HG02623 (cell line): ENCODE results near the gene CAMK1D.

Experiments
- ATAC-seq: cut with Tn5 transposase; IDR thresholded peaks from one replicate; pipeline ENCODE4 v1.9.1; 2021; ENCODE audit warnings: moderate library complexity; ENCODE audit not compliant: unreplicated experiment

CAMK1D gene

GRCh38 chr10:12681252-12681651 lies 331.9 kb downstream of the CAMK1D start:
- ATAC-seq = no peak

DNA sequence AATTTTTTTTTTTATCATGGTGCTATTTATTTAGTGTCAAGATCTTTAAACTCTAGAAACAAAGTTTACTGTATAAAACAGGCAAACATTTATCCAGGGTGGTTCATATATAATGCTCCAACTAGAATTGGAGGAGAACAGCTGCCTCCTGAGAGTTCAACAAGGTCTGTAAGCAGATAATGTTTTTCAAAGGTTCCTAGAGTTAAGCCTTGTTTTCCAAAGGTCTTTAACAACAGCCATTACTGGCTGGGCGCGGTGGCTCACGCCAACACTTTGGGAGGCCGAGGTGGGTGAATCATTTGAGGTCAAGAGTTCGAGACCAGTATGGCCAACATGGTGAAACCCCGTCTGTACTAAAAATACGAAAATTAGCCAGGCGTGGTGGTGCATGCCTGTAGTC lies 335.4 kb downstream of the CAMK1D start:
- no peak for ATAC-seq

DNA sequence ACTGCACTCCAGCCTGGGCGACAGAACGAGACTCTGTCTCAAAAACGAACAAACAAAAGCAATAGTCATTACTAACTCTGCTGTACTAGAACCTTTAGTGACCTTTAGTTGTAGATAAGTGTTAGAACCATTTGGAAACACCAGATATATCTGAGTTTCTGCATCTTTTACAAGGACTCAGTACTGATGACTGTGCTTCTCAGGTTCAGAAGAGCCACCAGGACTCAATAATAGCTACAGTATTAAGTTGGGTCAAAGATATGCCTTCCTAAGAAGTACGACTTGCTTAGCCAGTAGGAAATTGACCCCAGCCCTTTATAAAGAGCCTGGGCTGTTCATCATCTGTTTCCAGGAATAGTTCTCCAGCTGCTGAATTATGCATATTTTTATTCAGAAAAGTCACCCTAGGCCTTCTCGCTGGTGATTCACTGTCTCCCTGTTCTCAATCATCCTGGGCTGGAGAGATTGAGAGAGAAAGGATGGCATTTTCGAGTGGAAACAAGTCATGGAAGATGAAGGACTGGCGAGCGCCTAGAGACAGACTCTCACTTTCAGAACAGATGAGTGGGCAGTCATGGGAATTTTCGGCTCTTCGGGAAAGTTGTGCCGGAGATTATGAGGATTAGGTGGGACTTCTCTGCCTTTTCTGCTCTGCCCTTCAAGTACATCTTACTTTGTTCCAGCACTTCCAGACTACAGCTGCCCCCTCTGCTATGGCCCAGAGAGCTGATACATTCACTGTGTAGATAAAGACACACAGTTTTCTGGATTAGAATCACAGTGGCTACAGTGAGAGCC lies 336.1 kb downstream of the CAMK1D start:
- ATAC-seq = no peak

DNA sequence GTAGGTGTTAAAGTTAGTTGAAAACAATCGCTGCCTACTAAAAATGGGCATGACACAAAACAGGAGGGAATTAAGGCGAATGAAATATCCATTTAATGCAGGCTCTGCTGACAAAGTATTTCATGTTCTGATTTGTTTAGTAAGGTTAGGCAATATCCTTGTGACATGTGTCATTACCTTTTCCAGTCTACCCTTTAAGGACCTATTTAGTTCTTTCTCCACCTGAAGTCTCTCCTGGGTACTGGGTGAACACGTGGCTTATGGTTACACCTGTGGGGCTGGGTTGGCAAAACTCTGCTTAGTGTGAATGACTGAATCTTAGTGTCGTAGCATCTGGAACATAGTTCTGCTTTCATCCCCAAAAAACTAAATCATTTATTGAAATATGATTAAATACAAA lies 338.6 kb downstream of the CAMK1D start:
- ATAC-seq = no peak

DNA sequence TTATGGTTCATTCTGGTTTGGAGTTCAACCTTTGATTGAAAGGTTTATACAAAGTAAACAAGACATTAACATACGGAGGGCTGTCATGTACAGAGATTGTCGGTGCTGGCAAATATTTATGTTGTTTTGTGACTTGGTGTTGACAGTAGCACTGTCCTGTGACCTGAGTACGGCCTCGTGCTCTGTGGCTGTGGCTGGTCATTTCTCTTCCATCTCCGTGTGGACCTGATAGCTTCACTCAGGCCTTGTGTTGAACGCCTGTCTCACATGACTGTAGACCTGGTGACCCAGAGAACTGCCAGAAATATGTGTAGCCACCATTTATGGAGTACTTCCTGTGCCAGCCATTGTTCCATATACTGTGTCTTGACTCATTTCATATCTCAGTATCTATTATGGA lies 340.5 kb downstream of the CAMK1D start:
- ATAC-seq = no peak

GRCh38 chr10:12690525-12691126 lies 341.3 kb downstream of the CAMK1D start:
- ATAC-seq = no peak

GRCh38 chr10:12691596-12691995 lies 342.2 kb downstream of the CAMK1D start:
- no peak for ATAC-seq

GRCh38 chr10:12697764-12698163 lies 348.4 kb downstream of the CAMK1D start:
- no peak for ATAC-seq

DNA sequence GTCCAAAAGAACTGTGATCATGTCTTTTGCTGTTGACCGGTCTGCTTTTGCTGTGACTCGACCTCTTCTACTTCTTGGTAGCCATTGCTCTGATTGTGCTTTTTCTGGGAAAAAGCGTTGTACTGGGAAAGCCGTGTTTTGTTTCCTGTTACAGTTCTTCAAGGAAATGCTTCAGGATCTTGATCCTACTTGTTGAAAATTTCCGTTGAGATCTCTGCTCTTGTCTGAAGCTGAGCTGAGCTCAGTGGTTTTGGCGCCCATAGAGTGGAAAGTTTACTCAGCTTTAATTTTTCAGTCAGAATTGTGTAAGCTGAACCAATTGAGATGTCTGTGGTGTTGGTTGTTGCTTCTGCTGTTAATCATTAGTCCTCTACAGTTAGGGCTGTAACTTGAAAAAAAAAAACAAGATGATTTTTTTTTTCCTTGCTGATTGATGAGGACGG lies 349.9 kb downstream of the CAMK1D start:
- no peak for ATAC-seq

DNA sequence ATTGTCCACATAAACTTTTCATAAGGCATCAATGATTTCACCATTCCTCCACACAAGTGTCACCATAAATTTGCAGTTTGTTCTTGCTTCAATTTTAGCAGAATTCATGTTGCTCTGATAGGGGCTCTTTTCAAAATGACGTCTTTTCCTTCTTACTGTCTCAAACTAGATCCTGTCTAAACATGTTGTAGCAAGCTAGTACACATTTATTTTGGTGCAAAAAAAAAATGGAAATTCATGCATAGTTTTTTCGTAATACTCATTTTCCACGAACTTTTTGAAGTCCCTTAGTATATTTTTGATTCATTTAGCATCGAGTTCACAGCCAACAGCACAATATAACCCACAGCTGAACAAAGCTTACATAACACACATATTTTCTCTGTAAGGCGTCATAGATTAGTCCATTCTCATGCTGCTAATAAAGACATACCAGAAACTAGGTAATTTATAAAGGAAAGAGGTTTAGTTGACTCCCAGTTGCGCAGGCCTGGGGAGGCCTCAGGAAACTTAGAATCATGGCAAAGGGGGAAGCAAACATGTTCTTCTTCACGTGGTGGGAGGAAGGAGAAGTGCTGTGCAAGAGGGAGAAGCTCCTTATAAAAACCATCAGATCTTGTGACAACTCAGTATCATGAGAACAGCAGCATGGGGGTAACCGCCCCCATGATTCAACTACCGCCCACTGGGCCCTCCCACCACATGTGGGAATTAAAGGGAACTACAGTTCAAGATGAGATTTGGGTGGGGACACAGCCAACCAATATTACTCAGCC lies 350.6 kb downstream of the CAMK1D start:
- no peak for ATAC-seq

- ATAC-seq = no peak
Observed at GRCh38 chr10:12700557-12700874, 351.2 kb downstream of the CAMK1D start.

- ATAC-seq = no peak
Observed at GRCh38 chr10:12701696-12702095, 352.3 kb downstream of the CAMK1D start.

DNA sequence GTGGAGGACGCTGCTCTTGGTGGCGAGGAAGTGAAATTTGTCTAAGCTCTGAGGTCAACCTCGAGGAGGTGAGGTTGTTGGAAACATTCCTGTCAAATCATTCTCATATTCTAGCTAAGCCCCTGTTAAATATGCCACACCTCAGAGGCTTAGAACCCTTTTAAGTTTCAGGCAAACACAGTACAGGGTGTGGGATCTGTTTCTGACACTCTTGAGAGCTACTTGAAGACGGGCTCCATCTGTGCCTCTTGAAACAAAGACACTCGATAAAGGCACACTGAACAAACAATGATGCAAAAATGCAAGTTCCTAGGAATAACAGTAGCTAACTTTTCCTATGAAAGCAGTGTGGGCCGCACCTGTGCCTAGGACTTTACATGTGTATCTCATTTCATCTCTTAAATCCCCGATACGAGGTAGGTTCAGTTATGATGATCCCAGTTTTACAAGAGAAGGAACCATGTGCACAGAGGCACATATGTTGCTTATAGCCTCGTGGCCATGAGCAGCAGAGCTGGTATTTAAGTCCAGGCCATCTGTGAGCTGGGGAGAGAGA lies 352.9 kb downstream of the CAMK1D start:
- ATAC-seq = no peak

- no peak for ATAC-seq
Observed at GRCh38 chr10:12703126-12703525, 353.8 kb downstream of the CAMK1D start.

GRCh38 chr10:12703813-12704212 lies 354.5 kb downstream of the CAMK1D start:
- no peak for ATAC-seq

DNA sequence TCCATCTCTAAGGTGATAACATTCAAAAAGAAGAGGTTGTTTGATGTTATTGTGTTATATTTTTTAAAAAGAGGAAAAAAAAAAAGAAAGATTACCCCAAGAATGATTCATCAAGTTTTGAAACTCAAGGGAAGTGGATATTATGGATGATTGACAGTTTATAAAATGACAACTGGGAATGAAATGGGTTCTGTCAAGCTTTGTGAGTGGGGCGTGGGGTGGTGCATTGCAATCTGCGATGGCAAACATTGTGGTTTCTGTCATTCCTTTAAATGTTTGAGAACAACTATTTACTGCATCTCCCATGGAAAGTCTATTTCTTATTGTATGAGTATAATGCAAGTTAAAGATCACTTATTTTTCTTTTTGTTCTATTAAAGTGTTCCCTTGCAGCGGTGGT lies 355.1 kb downstream of the CAMK1D start:
- ATAC-seq = no peak

DNA sequence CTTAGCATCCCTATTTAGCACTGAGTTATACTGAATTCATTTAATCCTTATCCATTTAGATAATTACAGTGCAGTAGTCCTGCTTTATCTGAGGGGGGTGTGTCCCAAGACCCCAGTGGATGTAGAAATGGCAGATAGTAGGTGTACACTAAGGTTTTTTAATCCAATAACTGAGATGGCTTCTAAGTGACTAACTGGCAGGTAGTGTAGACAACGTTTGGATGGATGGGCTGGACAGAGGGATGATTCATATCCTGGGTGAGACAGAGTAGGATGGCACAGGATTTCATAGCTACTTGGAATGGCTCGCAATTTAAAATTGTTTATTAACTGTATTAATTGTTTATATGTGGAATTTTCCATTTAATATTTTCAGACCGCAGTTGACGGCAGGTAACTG lies 356.6 kb downstream of the CAMK1D start:
- no peak for ATAC-seq

DNA sequence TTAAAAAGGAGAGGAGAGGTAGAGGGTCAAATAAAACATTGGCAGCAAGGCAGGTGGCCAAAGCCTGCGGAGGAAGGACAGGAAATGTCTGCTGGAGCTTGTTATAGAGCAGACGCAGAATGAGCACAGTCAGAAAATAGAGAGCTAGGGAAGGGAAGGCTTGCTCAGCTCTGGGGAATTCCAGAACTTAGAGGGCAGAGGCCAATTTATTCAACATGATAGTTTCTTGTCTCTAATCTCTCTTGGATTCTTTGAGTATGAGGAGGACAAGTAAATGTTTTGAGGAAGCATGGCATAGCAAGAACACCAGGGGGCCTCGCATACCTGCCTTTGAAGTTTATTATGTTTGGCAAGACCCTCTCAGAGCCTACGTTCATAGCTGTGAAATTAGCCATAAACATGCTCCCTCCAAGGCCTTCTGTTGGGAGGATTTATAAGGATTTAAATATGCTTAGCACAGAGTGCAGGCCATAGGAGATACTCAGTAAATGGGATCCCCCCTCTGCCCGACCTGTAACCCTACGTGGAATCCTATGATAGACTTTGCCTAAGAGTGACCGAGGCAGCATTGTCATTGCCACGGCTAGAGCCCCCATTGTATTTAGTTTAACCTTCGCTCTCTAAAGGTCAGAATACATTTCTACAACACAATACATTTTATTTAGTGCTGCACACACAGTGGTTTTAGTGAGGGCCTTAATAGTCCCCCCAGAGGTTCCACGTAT lies 358.3 kb downstream of the CAMK1D start:
- ATAC-seq = no peak

- no peak for ATAC-seq
Observed at GRCh38 chr10:12709000-12709401, 359.7 kb downstream of the CAMK1D start.

DNA sequence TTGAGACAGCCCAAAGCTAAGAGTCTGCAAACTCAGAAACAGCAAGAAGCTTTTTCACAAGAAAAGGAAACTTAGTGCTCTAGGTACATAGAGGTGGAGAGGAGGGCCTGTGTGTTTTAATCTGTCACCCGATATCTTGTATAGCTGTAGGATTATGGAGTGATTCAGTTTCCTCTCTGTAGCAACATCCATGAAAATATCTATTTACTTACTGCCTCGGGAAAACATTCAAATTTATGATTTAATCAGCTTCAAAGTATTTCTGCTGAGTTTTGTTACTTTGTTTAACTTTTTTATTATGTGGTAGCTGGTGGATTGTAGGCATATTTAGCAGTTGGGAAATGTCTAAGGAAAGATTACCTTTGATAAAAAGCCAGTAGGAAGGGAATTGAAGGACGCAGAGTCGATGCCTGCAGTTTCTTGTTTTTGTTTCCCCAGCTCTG lies 360.2 kb downstream of the CAMK1D start:
- ATAC-seq = no peak

DNA sequence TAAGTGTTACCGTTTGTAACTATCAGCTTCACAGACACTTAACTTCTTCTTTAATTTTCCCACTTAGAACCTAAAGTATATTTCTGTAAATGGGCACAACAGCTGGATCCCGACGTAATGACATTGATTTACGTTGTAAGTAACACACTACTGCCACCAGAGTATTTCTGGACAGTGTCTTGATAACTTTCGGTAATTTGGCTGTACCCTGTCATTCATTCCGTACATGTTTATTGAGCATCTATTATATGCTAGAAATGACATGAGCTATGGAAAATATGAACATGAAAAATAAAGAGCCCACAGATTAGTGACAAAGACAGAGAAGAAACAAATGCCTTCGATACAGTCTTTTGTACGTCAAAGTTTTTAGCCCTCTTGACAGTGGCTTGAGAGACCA lies 360.8 kb downstream of the CAMK1D start:
- ATAC-seq = no peak
